HuH-7 (cell line): Measurements from ENCODE around the gene ADARB1.

Experiments
- DNase-seq: peaks from one replicate; pipeline ENCODE4 v3.0.0; 2011; ENCODE audit warnings: low spot score

The ADARB1 gene

GRCh38 chr21:45151445-45152160, 77.2 kb downstream of the ADARB1 start:
- DNase-seq = no peak

GRCh38 chr21:45152265-45152746, 77.9 kb downstream of the ADARB1 start:
- DNase-seq = no peak

- DNase-seq = no peak
Measured at GRCh38 chr21:45153358-45154318, 79.3 kb downstream of the ADARB1 start.

DNA sequence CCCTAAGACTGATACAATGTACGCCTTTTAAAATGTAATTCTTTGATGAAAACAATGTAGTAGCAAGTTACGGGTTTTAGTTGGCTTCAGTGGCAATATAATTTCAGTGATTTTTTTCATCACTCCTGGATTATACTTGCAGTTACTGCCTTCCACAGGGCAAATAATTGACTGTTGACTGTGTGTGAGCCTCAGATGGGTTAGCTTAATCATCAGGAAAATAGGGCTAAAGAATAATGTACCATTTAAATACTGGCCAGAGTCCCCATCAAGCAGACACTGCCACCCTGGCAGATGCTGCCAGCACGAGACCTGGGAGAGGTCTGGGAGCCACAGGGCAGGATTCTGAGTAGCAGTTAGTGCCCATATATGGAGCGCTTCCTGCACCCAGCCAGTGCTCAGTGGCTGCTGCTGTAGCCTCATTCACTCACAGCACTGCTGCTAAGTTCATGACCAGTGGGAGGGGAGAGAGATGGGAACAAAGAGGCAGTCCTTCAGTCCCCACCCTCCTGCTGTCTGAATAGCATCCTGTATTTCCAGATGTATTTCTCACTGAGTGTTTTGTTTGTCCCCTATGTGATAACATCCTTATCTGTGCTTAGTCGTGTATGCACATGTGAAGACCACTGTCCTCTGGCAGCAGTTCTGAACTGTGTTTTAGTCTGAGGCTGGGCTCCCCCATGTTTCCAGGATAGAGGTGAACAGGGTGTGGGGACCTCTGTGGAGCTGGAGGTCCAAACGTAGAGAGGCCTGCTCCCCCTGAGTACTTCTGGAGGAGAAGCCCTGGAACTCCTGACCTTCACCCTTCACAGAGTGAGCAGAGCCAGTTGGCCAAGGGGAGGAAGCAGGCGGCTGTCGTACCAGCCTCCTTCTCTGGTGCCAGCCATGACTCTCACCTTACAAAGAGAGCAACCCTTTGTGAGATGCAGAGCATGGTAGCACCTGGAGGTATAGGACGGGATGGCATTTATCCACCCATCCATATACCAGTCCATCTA, 80.4 kb downstream of the ADARB1 start:
- DNase-seq = no peak

- DNase-seq = no peak
Measured at GRCh38 chr21:45155910-45156309, 81.5 kb downstream of the ADARB1 start.

DNA sequence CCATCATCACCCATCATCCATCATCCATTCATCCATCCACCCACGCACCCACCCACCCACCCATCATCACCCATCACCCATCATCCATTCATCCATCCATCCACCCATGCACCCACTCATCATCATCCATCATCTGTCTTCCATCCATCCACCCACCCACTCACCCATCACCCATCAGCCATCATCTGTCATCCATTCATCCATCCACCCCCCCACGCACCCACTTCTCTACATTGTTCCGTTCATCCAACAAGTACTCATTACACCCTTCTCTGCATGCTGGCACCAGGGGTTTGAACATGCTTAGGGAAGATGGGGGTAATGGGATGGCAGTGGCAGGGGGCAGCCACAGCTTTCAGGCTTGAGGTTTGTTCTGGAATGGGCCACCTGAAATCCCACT, 82.1 kb downstream of the ADARB1 start:
- no peak for DNase-seq

DNA sequence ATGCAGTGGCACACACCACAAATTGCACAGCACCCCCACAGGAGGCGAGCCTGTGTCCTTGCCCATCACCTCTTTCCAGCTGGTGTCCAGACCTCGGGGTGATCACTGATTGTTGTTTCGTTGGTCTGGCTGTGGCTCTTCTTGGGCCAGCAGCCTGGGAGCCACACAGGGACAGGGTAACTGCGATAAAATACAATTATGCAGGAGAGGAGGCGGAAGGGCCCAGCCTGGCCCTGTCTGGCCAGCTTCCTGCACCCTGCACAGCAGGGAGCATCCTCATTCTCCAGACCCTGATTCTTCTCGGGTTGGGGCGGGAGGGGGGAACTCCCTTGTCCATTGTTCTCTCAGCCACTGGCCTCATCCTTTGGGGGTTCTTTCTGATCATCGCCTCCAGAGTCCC, 83.6 kb downstream of the ADARB1 start:
- DNase-seq = no peak

GRCh38 chr21:45158491-45159423, 84.4 kb downstream of the ADARB1 start:
- no peak for DNase-seq

- DNase-seq = no peak
Measured at GRCh38 chr21:45160198-45160597, 85.8 kb downstream of the ADARB1 start.

DNA sequence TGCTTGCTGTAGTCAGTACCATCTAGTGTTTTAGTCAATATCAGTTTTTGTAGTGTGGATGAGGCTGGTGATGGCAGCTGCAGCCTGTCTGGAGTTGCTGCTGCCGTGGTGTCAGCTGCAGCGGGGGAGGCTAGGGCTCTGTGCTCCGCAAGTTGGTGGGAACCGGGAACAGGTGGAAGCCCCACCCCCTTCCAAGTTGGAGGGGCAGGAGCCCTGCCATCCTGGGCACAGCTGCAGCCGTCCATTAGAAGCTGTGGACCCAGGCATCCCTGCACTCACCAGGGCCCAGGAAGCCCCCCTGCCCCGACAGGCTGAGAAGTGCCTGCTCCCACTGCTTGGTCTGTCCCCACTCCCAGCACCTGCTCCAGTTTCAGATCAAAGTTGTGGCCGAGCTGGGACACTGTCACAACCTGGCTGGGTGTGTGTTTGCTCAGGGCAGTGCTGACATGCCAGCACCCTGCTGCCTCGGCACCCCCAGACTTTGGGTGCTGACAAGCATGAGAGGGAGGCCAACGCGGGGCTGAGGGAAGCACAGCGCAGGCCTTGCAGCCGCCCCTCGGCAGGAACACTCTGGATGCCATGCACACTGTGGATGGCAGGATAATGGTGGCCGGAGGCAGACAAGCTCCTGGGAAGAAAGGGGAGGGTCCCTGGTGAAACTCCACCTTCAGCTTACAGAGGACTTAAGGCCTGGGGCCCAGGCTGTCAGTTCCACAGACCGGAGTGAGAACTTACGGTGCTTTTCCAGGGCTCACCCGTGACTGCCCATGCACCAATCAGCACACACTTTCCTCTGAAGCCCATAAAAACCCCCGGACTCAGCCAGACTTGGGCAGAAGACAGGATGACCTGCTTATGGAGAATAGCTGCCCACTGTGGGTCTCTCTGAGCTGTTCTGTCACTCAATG, 86.9 kb downstream of the ADARB1 start:
- DNase-seq = no peak

DNA sequence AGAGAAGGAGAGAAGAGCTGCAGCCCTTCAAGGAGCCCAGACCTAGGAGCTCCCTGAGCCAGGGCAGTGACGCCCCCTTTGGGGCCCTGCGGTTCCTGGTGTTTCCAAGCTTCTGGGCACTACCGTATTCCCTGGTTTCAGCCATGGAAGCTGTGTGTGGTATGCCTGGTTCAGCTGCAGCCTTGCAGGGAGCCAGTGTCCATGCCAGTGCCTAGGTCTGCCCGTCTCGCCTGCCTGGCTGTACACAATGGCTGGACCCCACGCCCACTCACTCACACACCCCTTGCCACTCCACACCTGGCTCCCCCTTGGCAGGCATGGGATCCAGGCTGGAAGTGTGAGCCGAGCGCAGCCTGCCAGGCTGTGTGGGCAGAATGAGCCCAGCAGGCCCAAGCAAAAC, 87.7 kb downstream of the ADARB1 start:
- DNase-seq = no peak

- no peak for DNase-seq
Measured at GRCh38 chr21:45162809-45163208, 88.4 kb downstream of the ADARB1 start.

DNA sequence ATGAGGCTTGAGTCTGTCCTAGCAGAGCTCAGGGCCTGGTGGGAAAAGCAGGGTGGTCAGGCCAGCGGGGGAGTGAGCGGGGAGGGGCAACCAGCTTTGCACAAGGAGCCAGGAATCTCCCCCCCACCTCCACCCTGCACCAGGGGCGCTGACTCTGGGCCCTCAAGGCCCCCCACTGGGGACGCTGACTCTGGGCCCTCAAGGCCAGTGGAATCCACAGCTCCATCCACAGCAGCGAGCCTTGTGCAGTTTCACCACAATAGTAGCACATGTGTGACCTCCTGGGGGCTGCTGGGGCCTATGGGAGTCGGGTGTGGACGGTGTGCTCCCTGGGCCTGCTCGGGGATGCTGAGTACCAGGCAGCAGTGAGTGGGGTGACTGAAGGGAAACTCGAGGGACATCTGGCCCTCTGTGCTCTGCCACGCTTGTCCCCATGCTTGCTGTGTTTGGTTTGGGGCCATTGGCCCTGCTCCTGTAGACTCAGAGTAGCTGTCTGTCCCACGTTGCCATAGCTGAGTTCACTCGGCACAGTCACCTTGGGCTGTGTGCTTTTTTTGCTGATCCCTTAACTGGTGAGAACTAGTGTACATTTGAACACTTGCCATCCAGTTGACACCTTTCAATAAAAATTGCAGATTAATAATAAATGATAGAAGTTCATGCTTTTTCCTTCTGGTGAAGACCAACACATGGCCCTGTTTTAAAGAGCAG, 89.2 kb downstream of the ADARB1 start:
- DNase-seq = no peak

- no peak for DNase-seq
Measured at GRCh38 chr21:45164124-45164511, 89.7 kb downstream of the ADARB1 start.

- DNase-seq = no peak
Measured at GRCh38 chr21:45164838-45165237, 90.5 kb downstream of the ADARB1 start.

DNA sequence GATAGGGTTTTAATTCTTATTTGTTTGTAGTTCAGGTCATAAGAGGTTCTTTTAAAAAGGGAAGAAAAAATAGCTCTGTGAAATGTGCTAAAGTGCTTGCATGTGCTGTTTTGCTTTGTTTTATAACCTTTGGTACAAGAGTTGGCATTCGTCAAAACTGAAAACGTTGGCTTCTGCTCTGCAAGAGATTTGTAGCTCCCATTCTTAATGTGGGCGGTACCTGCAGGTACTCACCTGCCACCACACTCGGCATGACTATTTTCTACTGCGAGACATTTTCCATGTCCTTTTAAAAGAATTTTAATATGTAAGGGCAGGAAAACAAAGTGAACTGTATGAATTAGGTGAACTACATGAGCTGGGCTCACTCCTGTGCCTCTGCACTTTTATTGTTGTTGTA, 92.6 kb downstream of the ADARB1 start:
- no peak for DNase-seq

- DNase-seq = no peak
Measured at GRCh38 chr21:45167796-45168222, 93.4 kb downstream of the ADARB1 start.

GRCh38 chr21:45168522-45168921, 94.1 kb downstream of the ADARB1 start:
- no peak for DNase-seq

DNA sequence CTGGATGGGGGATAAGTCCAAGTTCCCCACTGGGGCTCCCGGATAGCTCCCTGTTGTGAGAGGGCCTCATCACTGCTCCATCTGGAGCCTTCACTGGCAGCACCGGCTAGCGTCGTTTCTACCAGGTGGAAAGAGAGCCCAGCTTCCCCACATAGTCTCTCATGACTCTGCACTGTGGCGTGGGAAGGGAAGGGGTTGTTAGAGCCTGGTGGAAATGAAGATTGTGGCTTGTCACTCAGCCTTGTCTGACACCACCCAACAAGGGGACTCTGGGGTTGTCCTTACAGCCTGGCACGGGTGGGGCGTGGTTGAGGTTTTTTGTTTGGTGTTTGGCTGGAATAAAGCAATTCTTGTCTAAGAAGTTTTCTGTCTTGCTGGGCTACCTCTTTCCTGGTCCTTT, 94.6 kb downstream of the ADARB1 start:
- DNase-seq = no peak
